Gastroesophageal sphincter (tissue), 3 donors: ENCODE results near the gene KLF7.

ENCODE experiments used
- CTCF ChIP-seq, 4 experiments: fragments of 200-600 bp in 2 of 4; fragments of 450-650 bp in 2 of 4; sonication (generic) in 1 of 4; IDR thresholded peaks; one replicate each; pipeline ENCODE4 v1.5.1; 2017 to 2019; ENCODE audit warnings: antibody characterized with exemption in 4 of 4, mild to moderate bottlenecking in 2 of 4, moderate library complexity in 2 of 4
- EP300 ChIP-seq: sonication (generic); formaldehyde crosslinking; IDR thresholded peaks from one replicate; pipeline ENCODE4 v1.6.1; 2017; ENCODE audit warnings: antibody characterized with exemption, mild to moderate bottlenecking
- POLR2A ChIP-seq, 2 donors: fragments of 450-650 bp; IDR thresholded peaks; one replicate each; pipeline ENCODE4 v1.6.1; 2017; ENCODE audit warnings: antibody characterized with exemption in 2 of 2, mild to moderate bottlenecking in 2 of 2, moderate library complexity in 1 of 2

- TF ChIP-seq POLR2A (IDR thresholded peaks at IDR 0.05) (no peak), CTCF (IDR thresholded peaks at IDR 0.05) (no peak), EP300 (no peak)
These were observed 1.6 kb upstream of the KLF7 start for GRCh38 chr2:207167099-207167923.
